H1 (cell line): Measurements from ENCODE around the gene NKD2. TPM values are rescaled to one million over a fixed set of nuclear protein-coding genes. Genes with fewer than 3 reads are reported as not detected.

Source experiments
- CTCF ChIA-PET: fragments of 300-600 bp; sonication (Branson Sonifier 250); formaldehyde crosslinking; loops from one replicate; lab custom pipeline; 2021; ENCODE audit not compliant: partially characterized antibody; lab: Charles Lee
- POLR2A ChIA-PET: fragments of 300-600 bp; sonication (Branson Sonifier 250); formaldehyde crosslinking; loops from one replicate; lab custom pipeline; 2021; ENCODE audit warnings: inconsistent platforms; ENCODE audit not compliant: partially characterized antibody; lab: Charles Lee
- DNase-seq, 2 experiments: peaks; one replicate each; pipeline versions ENCODE4 v3.0.0 to v3.0.0-alpha.2; 2010 to 2022; ENCODE audit warnings: low spot score in 2 of 2, low read depth in 1 of 2, mixed read lengths in 1 of 2
- FAIRE-seq: peaks from 2 replicates; lab custom pipeline; 2011; peaks lifted over from hg19 to GRCh38; lab: Jason Lieb, UNC
- H2AFZ ChIP-seq: 2 replicates; pipeline ENCODE4 v1.8.1; 2012; ENCODE audit warnings: low read length, inconsistent platforms
- H2AK5ac ChIP-seq: 2 replicates; pipeline ENCODE4 v1.6.1; 2013; ENCODE audit warnings: low read depth, low read length
- H2BK120ac ChIP-seq: replicated peaks from 2 replicates; pipeline ENCODE3; 2013; ENCODE audit warnings: low read depth, low read length, inconsistent platforms
- H2BK12ac ChIP-seq: 2 replicates; pipeline ENCODE4 v1.6.1; 2013; ENCODE audit warnings: low read depth, low read length
- H2BK15ac ChIP-seq: 2 replicates; pipeline ENCODE4 v1.6.1; 2013; ENCODE audit warnings: low read length
- H2BK20ac ChIP-seq: 2 replicates; pipeline ENCODE4 v1.6.1; 2013; ENCODE audit warnings: low read length
- H2BK5ac ChIP-seq: 2 replicates; pipeline ENCODE4 v1.6.1; 2013; ENCODE audit warnings: low read depth, low read length
- H3K14ac ChIP-seq: 2 replicates; pipeline ENCODE4 v1.6.1; 2013; ENCODE audit warnings: inconsistent platforms; ENCODE audit not compliant: insufficient read length
- H3K18ac ChIP-seq: 2 replicates; pipeline ENCODE4 v1.6.1; 2013; ENCODE audit warnings: low read length; ENCODE audit errors: extremely low read depth
- H3K23ac ChIP-seq: 2 replicates; pipeline ENCODE4 v1.6.1; 2013; ENCODE audit warnings: inconsistent platforms; ENCODE audit not compliant: insufficient read length
- H3K23me2 ChIP-seq: 2 replicates; pipeline ENCODE4 v1.6.1; 2013; ENCODE audit warnings: low read depth, low read length
- H3K27ac ChIP-seq: 2 replicates; pipeline ENCODE4 v1.6.1; 2011; ENCODE audit warnings: low read depth, low read length, inconsistent platforms
- H3K27me3 ChIP-seq, 4 experiments: replicated peaks in 1 of 4; 1 replicate in 1 of 4; 2 replicates in 3 of 4; pipeline versions ENCODE4 v1.6.1 to v1.8.1; 2011 to 2013; ENCODE audit warnings: low read length in 3 of 4, mild to moderate bottlenecking in 3 of 4, inconsistent platforms in 2 of 4, mixed read lengths in 2 of 4, moderate library complexity in 1 of 4; ENCODE audit not compliant: control insufficient read depth in 3 of 4, insufficient read depth in 3 of 4; ENCODE audit errors: extremely low read depth in 1 of 4
- H3K36me3 ChIP-seq, 4 experiments: 2 replicates each; pipeline versions ENCODE4 v1.6.1 to v1.8.1; 2011 to 2013; ENCODE audit warnings: mild to moderate bottlenecking in 4 of 4, low read length in 3 of 4, moderate library complexity in 2 of 4, control low read depth in 1 of 4, inconsistent platforms in 1 of 4; ENCODE audit not compliant: insufficient read depth in 4 of 4, control insufficient read depth in 2 of 4
- H3K4ac ChIP-seq: replicated peaks from 2 replicates; pipeline ENCODE3; 2013; ENCODE audit warnings: low read length, low read depth, mixed read lengths, inconsistent platforms; ENCODE audit not compliant: insufficient read length
- H3K4me1 ChIP-seq, 4 experiments: replicated peaks in 1 of 4; 1 replicate in 1 of 4; 2 replicates in 3 of 4; pipeline versions ENCODE4 v1.6.1 to v1.8.1; 2011 to 2013; ENCODE audit warnings: low read length in 3 of 4, inconsistent platforms in 2 of 4, mixed read lengths in 1 of 4; ENCODE audit not compliant: insufficient read depth in 4 of 4, control insufficient read depth in 3 of 4
- H3K4me2 ChIP-seq, 2 experiments: 2 replicates each; pipeline versions ENCODE4 v1.6.1 to v1.8.1; 2011 to 2013; ENCODE audit warnings: low read depth in 2 of 2, low read length in 2 of 2, control low read depth in 1 of 2, inconsistent platforms in 1 of 2, mild to moderate bottlenecking in 1 of 2; ENCODE audit not compliant: insufficient read depth in 1 of 2
- H3K4me3 ChIP-seq, 4 experiments: fragments of 200-600, 300-600 bp in 1 of 4; sonication (generic), shearing (Covaris generic), sonication (Bioruptor Twin) in 1 of 4; 2 replicates each; pipeline versions ENCODE4 v1.5.1 to v1.8.1; 2011 to 2016; ENCODE audit warnings: low read length in 4 of 4, low read depth in 3 of 4, control low read depth in 2 of 4, inconsistent platforms in 2 of 4, mild to moderate bottlenecking in 2 of 4, mixed read lengths in 1 of 4, moderate library complexity in 1 of 4; ENCODE audit not compliant: insufficient read depth in 2 of 4; ENCODE audit errors: extremely low read depth in 1 of 4
- H3K56ac ChIP-seq: replicated peaks from 2 replicates; pipeline ENCODE3; 2013; ENCODE audit warnings: low read depth, mild to moderate bottlenecking, mixed read lengths, low read length, inconsistent platforms; ENCODE audit not compliant: insufficient read length
- H3K79me1 ChIP-seq: 2 replicates; pipeline ENCODE4 v1.6.1; 2013; ENCODE audit warnings: low read depth, low read length, control low read depth
- H3K79me2 ChIP-seq, 2 experiments: 2 replicates each; pipeline versions ENCODE4 v1.6.1 to v1.8.1; 2012 to 2013; ENCODE audit warnings: low read length in 2 of 2, mild to moderate bottlenecking in 2 of 2, inconsistent platforms in 1 of 2; ENCODE audit not compliant: insufficient read depth in 2 of 2, control insufficient read depth in 1 of 2
- H3K9ac ChIP-seq, 4 experiments: replicated peaks in 1 of 4; 1 replicate in 1 of 4; 2 replicates in 3 of 4; pipeline versions ENCODE4 v1.6.1 to v1.8.1; 2011 to 2013; ENCODE audit warnings: low read depth in 3 of 4, low read length in 3 of 4, control low read depth in 2 of 4, mild to moderate bottlenecking in 2 of 4, moderate library complexity in 2 of 4, inconsistent platforms in 1 of 4; ENCODE audit errors: extremely low read depth in 1 of 4
- H3K9me3 ChIP-seq, 2 experiments: 2 replicates each; pipeline versions ENCODE4 v1.6.1 to v1.8.1; 2012 to 2013; ENCODE audit warnings: mild to moderate bottlenecking in 2 of 2, moderate library complexity in 2 of 2, control low read depth in 1 of 2, inconsistent platforms in 1 of 2, low read depth in 1 of 2, low read length in 1 of 2, mixed read lengths in 1 of 2; ENCODE audit not compliant: insufficient read depth in 2 of 2
- H4K20me1 ChIP-seq, 2 experiments: replicated peaks in 1 of 2; 2 replicates each; pipeline versions ENCODE3 to v1.8.1; 2011 to 2013; ENCODE audit warnings: inconsistent platforms in 2 of 2, low read length in 2 of 2, mild to moderate bottlenecking in 1 of 2; ENCODE audit not compliant: insufficient read depth in 2 of 2, control insufficient read depth in 1 of 2
- H4K5ac ChIP-seq: 2 replicates; pipeline ENCODE4 v1.6.1; 2013; ENCODE audit warnings: low read length, low read depth, mixed read lengths, inconsistent platforms; ENCODE audit not compliant: insufficient read length
- H4K8ac ChIP-seq: 2 replicates; pipeline ENCODE4 v1.8.0; 2013; ENCODE audit warnings: mild to moderate bottlenecking, moderate library complexity, low read length, inconsistent platforms; ENCODE audit not compliant: insufficient read depth; ENCODE audit errors: extremely low read depth
- H4K91ac ChIP-seq: replicated peaks from 2 replicates; pipeline ENCODE3; 2013; ENCODE audit warnings: low read length, mixed read lengths, inconsistent platforms; ENCODE audit not compliant: insufficient read length
- ASH2L ChIP-seq: fragments of 200-600, 300-600 bp; sonication (generic); IDR thresholded peaks from one replicate; pipeline ENCODE4 v1.7.1; 2017; ENCODE audit warnings: low read length
- BCL11A ChIP-seq, 2 experiments: IDR thresholded peaks; one replicate each; pipeline ENCODE4 v1.6.1; 2011; ENCODE audit warnings: low read depth in 2 of 2, low read length in 2 of 2, mild to moderate bottlenecking in 2 of 2
- CBX5 ChIP-seq: fragments of 300-800, 300-1000 bp; sonication (generic); IDR thresholded peaks from 2 replicates; pipeline ENCODE4 v1.7.1; 2016; ENCODE audit warnings: antibody characterized with exemption, low read length, low read depth
- CREB1 ChIP-seq: IDR thresholded peaks from 2 replicates; pipeline ENCODE4 v1.6.1; 2012; ENCODE audit warnings: inconsistent platforms
- CTCF ChIP-seq, 3 experiments: IDR thresholded peaks; 1 replicate in 2 of 3; 2 replicates in 1 of 3; pipeline versions ENCODE4 v1.5.1 to v1.6.1; 2011; ENCODE audit warnings: low read length in 3 of 3, mild to moderate bottlenecking in 3 of 3, inconsistent platforms in 2 of 3, low read depth in 1 of 3, moderate library complexity in 1 of 3; ENCODE audit not compliant: insufficient read depth in 1 of 3; ENCODE audit errors: control extremely low read depth in 1 of 3
- E2F6 ChIP-seq: IDR thresholded peaks from 2 replicates; pipeline ENCODE4 v1.6.1; 2012; ENCODE audit warnings: inconsistent platforms
- JUND ChIP-seq: IDR thresholded peaks from 2 replicates; pipeline ENCODE4 v1.6.1; 2011; ENCODE audit warnings: mild to moderate bottlenecking, improper control_type of control experiment, low read length
- PHF8 ChIP-seq: fragments of 200-600 bp; sonication (generic); conservative IDR thresholded peaks from 2 replicates; pipeline ENCODE4 v1.7.1; 2012; ENCODE audit warnings: low read depth, mild to moderate bottlenecking, inconsistent platforms, low read length, moderate library complexity
- SAP30 ChIP-seq: fragments of 300-600 bp; sonication (generic); IDR thresholded peaks from 2 replicates; pipeline ENCODE4 v1.7.1; 2012; ENCODE audit warnings: low read length, moderate library complexity, mild to moderate bottlenecking, inconsistent platforms; ENCODE audit not compliant: insufficient read depth, insufficient replicate concordance
- TEAD4 ChIP-seq: IDR thresholded peaks from 2 replicates; pipeline ENCODE4 v1.6.1; 2012; ENCODE audit warnings: low read depth, low read length, inconsistent platforms, mixed read lengths
- YY1 ChIP-seq: IDR thresholded peaks from 2 replicates; pipeline ENCODE4 v1.6.1; 2011; ENCODE audit warnings: low read depth, mild to moderate bottlenecking, low read length
- ZNF274 ChIP-seq: IDR thresholded peaks from 2 replicates; pipeline ENCODE4 v1.7.0; 2012; ENCODE audit warnings: low read length, borderline replicate concordance; ENCODE audit errors: extremely low read depth
- WGBS, 2 experiments: shearing (Covaris generic) in 1 of 2; methylation state at CpG; one replicate each; pipeline versions ENCODE4 v1.1.6 to v1.1.7; 2013 to 2015; ENCODE audit warnings: low lambda C conversion rate in 2 of 2, mixed read lengths in 2 of 2, inconsistent platforms in 1 of 2, low coverage in 1 of 2, missing lambda C conversion rate in 1 of 2; ENCODE audit not compliant: insufficient replicate concordance in 2 of 2, insufficient coverage in 1 of 2, insufficient read length in 1 of 2; ENCODE audit errors: extremely low coverage in 1 of 2, missing lambda C conversion rate in 1 of 2; 5-methylcytosine and 5-hydroxymethylcytosine counted together
- polyA plus RNA-seq, 7 experiments: library from polyadenylated mRNA; depleted of rRNA in 3 of 7; stranded (reverse) in 5 of 7; unstranded in 2 of 7; fragments of >200 nt in 5 of 7; fragments of 200-250 nt in 2 of 7; gene quantifications; 1 replicate in 5 of 7; 2 replicates in 1 of 7; 4 replicates in 1 of 7; pipeline versions ENCODE4 v1.2.1 to v1.2.3, GENCODE V29; 2011 to 2013; ENCODE audit warnings: missing spikeins in 2 of 7, mixed read lengths in 2 of 7
- total RNA-seq: library from RNA; stranded (reverse); fragmentation: NEBNext Ultra II Directional; extraction: Animal tissue kit (Norgen Biotek cat#: 25700); gene quantifications from 2 replicates; pipeline ENCODE4 v1.2.1, GENCODE V29; 2021

The NKD2 gene
- total and polyA plus RNA-seq, 2 of the 8 experiments (the other 6 are each of a cell fraction or from before 2014, with no cell fraction given), result 5.5 to 7.9 TPM

DNA sequence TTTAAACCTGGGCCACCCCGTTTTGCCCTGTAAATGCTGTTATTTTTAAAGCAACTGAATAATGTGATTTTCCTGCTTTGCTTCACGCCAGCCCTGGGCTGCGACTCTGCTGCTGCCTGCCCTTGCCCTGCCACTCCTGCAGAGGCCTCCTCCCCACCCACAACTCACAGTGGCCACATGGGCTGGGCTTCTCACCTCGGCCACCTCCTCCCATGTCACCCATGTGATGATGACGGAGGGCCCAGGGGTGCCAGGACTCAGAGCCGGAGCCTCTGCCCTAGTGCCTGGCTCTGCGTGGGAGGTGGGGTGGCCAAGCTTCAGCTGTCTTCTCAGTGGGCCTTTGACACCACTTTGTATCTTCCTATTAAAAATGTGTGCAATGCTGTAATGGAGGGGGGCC lies 48.1 kb upstream of the NKD2 start:
- no peak overlapping the region for H3K4me3 ChIP-seq
- H2BK12ac ChIP-seq, result no peak overlapping the region
- no peak overlapping the region for H2AK5ac ChIP-seq
- H3K23ac ChIP-seq, result no peak overlapping the region
- no peaks in the 10 kb centered on the region for H3K79me1 ChIP-seq
- H3K27ac ChIP-seq, result no peak overlapping the region
- no peak overlapping the region for H2BK15ac ChIP-seq
- H3K79me2 ChIP-seq, result no peaks in the 10 kb centered on the region
- H3K27me3 ChIP-seq, result no peaks in the 10 kb centered on the region
- no peaks in the 10 kb centered on the region for H4K20me1 ChIP-seq
- no peaks in the 10 kb centered on the region for H3K9me3 ChIP-seq
- H3K56ac ChIP-seq, result no peak overlapping the region
- no peak overlapping the region for H4K5ac ChIP-seq
- no peak overlapping the region for H2AFZ ChIP-seq
- H3K18ac ChIP-seq, result no peak overlapping the region
- H2BK20ac ChIP-seq, result no peak overlapping the region
- no peak overlapping the region for H3K4me2 ChIP-seq
- H3K36me3 ChIP-seq, result no peaks in the 10 kb centered on the region
- no peak overlapping the region for H3K14ac ChIP-seq
- no peaks in the 10 kb centered on the region for H3K4me1 ChIP-seq
- no peak overlapping the region for H3K4ac ChIP-seq
- no peak overlapping the region for H4K91ac ChIP-seq
- ChIA-PET CTCF (interaction anchor here (1.9 kb wide), 1 partner anchor 21 kb away, joined by 6 read pairs; no protein-coding TSS in a partner anchor), POLR2A (no interaction called here)
- H3K23me2 ChIP-seq, result no peaks in the 10 kb centered on the region
- FAIRE-seq, result no peak
- H2BK120ac ChIP-seq, result no peak overlapping the region
- no peak for DNase-seq
- WGBS, 2 experiments, result 86% methylated on average over 7 of the region's 7 CpGs; no CpG with 5 or more reads in 1 of the 2 experiments
- H4K8ac ChIP-seq, result no peak overlapping the region
- H3K9ac ChIP-seq, result no peak overlapping the region
- H2BK5ac ChIP-seq, result no peak overlapping the region
- no peak for TF ChIP-seq PHF8
- TF ChIP-seq ZNF274, result no peak
- no peak for TF ChIP-seq JUND
- no peak for TF ChIP-seq SAP30
- TF ChIP-seq CBX5, result no peak
- TF ChIP-seq BCL11A (IDR thresholded peaks at IDR 0.05; ENCODE audit: low read depth in 2 of 2, low read length in 2 of 2), result no peak
- TF ChIP-seq TEAD4, result no peak
- TF ChIP-seq ASH2L, result no peak
- no peak for TF ChIP-seq E2F6
- no peak for TF ChIP-seq YY1
- no peak for TF ChIP-seq CREB1
- no peak for TF ChIP-seq CTCF (IDR thresholded peaks at IDR 0.05; ENCODE audit: control extremely low read depth in 1 of 3, insufficient read depth in 1 of 3, low read depth in 1 of 3, low read length in 3 of 3)
